COLO668 (cell line): ENCODE results near the gene SPATA18.
"Not testable (repeated sequence)": the region's sequence is repeated elsewhere in the genome, so short reads cannot be mapped to it uniquely, and the experiment has no call there.

ENCODE experiments used
- DNase-seq: peaks from one replicate; lab custom pipeline; 2025; ENCODE audit not compliant: unreplicated experiment; lab: John Stamatoyannopoulos, UW

SPATA18 gene

GRCh38 chr4:52105276-52105675, 54.2 kb downstream of the SPATA18 start:
- no peak for DNase-seq

DNA sequence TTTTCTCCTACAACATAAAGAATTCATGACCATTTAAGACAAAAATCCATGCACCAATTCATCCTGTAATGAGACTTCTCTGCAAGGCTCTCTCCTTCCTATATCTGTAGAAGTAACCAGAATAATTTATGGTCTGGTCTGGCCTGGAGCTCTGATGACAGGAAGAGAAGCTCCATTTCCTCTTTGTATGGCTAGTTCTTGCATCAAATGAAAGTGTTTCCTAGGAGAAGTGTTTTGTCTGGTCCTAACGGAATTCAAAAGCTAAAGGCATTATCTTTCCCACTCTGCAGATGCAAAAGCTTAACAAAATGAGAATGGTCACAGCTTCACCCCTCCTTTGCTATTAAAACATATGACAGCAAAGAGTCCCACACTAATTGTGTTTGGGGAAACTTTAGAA, 55.1 kb downstream of the SPATA18 start:
- DNase-seq = no peak

GRCh38 chr4:52106660-52107059, 55.6 kb downstream of the SPATA18 start:
- no peak for DNase-seq

- DNase-seq = no peak
Observed at GRCh38 chr4:52107336-52107735, 56.2 kb downstream of the SPATA18 start.

- no peak for DNase-seq
Observed at GRCh38 chr4:52107745-52108144, 56.6 kb downstream of the SPATA18 start.

GRCh38 chr4:52110171-52110570, 59.1 kb downstream of the SPATA18 start:
- no peak for DNase-seq

GRCh38 chr4:52111995-52112394, 60.9 kb downstream of the SPATA18 start:
- DNase-seq = no peak

GRCh38 chr4:52112411-52112810, 61.3 kb downstream of the SPATA18 start:
- no peak for DNase-seq

DNA sequence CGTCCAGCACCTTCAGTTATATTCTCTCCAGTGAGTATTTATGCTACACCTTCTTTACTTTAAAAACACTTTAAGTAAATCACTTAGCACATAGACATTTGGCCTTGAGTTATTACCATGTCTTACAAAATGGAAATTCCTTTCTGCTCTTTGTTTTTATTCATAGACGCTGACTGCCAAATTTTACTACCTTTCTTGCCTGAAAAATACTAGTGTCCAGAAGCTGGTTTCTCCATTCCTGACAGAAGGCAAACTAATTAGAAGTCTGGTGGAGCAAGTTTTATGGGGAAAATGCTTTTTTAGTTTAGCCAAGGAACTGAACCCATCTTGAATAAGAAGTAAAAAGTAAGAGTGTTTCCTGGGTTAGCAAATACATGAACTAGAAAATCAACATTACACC, 65.5 kb downstream of the SPATA18 start:
- DNase-seq = no peak

GRCh38 chr4:52126226-52126625, 75.1 kb downstream of the SPATA18 start:
- no peak for DNase-seq

GRCh38 chr4:52126966-52127365, 75.9 kb downstream of the SPATA18 start:
- DNase-seq = no peak

GRCh38 chr4:52135171-52135570, 84.1 kb downstream of the SPATA18 start:
- DNase-seq = no peak

- DNase-seq = not testable (repeated sequence)
Observed at GRCh38 chr4:52137152-52137551, 86.0 kb downstream of the SPATA18 start.

- DNase-seq = no peak
Observed at GRCh38 chr4:52142816-52143215, 91.7 kb downstream of the SPATA18 start.

- no peak for DNase-seq
Observed at GRCh38 chr4:52143815-52144214, 92.7 kb downstream of the SPATA18 start.

GRCh38 chr4:52144372-52144771, 93.3 kb downstream of the SPATA18 start:
- no peak for DNase-seq
